Fibroblast of skin of scalp (primary cell): Measurements from ENCODE around the gene MORN2. TPM values are rescaled to one million over a fixed set of nuclear protein-coding genes. Genes with fewer than 3 reads are reported as not detected.
A peak's percentile ranks its signal among the peaks of the same experiment; 100 is the strongest.

Experiments
- DNase-seq: peaks from one replicate; pipeline ENCODE4 v3.0.0-alpha.2; 2013
- polyA plus RNA-seq, 2 experiments: library from polyadenylated mRNA; unstranded; fragments of 120-200 nt; gene quantifications; one replicate each; pipeline ENCODE4 v1.2.1, GENCODE V29; 2013; ENCODE audit not compliant: insufficient read length in 2 of 2

The MORN2 gene
- polyA plus RNA-seq (2013, experiment 1 of 2; ENCODE audit: insufficient read length): 32.8 TPM
- 32.4 TPM for polyA plus RNA-seq (2013, experiment 2 of 2; ENCODE audit: insufficient read length)

DNA sequence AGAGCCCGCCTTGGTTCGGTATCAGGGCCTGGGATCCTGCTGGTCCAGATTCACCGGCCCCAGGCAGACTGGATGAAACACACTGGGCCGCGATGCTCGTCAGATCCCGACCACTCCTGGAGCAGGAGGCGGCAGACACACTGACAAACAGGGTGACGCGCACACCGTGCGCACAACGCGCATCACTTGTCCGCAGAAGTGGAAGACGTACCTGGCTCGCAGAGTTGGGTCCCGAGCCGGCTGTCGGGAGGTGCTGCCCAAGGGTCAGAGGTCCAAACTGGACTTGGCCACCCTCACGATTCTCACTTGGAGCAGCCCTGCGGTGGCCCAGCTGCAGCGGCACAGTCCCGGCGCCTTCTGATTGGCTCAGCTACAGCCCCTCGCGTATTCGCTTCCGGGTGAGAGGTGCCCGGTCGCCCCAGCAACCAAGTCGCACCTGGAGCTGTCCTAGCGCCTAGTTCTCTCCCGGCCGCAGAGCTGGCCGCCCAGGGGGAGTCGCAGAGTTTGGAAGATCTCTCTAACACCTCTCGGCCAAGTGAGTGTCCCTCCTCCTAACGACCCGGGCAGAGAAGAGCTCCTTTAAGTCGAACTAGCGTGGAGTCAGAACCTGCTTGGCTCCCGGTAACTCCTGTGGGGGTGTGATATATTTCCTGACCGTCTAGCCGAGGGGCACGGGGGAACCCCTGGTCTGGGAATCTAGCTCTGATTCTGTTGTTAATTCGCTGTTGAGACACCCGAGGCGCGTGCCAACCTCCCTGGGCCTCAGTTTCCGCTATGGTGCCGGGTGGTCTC, at the start of gene MORN2, which contains the start of gene DHX57:
TSS of gene MORN2 (plus strand) at position 401 of the 792 bp plus-strand sequence.
TSS of gene DHX57 (minus strand) at position 359 of the 792 bp plus-strand sequence. CDS start 7,529 bp downstream, outside the sequence.
- peak; percentile 79 for DNase-seq

DNA sequence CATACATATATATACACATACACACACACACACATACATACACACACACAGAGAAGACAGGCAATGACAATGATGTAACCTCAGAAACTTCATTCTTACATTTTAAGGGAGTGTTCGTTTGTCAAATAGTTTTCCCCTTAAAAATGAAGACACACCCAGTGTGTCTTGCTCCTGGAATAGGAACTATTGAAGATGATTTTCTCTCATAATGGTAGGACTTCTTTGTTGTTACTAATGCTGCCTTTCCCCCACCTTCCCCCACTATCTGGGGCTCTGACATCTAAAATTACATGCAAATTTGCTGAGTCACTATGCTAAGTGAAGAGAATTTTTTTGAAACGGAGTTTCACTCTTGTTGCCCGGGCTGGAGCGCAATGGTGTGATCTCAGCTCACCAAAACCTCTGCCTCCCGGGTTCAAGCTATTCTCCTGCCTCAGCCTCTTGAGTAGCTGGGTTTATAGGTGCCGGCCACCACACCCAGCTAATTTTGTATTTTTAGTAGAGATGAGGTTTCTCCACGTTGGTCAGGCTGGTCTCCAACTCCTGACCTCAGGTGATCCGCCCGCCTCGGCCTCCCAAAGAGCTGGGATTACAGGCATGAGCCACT, 48.1 kb upstream of the MORN2 start:
- peak; percentile 81 for DNase-seq

DNA sequence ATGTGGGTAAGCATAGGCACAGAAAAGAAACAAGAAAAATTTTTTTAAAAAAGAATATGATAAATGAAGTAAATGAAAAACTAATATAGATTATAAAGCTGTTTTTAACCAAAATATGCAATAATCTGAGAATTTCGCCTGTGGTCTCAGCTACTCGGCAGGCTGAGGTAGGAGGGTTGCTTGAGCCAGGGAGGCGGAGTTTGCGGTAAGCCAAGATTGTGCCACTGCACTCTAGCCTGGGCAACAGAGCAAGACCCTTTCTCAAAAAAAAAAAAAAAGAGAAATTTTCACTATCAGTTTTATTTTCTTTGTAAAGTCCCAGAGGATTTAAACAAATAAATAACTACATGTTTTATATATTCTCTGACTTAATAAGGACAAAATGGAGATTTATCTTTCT, 47.3 kb upstream of the MORN2 start:
- no peak for DNase-seq

DNA sequence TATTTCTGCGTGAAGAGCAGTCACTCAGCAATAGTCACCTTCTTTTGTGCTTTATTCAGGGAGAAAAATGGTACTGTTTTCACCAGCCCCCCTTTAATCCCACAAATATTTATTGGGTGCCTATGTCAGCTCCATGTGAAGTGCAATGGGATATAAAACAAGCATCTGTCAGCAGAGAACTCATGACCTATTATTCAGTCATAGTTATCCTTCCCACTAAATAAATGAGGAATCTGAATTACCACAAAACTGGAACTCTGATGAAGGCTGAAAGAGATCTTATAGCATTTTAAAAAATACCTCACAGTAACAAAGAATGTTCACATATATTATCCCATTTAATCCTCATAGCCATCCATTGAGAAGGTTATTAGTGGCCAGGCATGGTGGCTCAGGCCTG, 45.8 kb upstream of the MORN2 start:
- no peak for DNase-seq

DNA sequence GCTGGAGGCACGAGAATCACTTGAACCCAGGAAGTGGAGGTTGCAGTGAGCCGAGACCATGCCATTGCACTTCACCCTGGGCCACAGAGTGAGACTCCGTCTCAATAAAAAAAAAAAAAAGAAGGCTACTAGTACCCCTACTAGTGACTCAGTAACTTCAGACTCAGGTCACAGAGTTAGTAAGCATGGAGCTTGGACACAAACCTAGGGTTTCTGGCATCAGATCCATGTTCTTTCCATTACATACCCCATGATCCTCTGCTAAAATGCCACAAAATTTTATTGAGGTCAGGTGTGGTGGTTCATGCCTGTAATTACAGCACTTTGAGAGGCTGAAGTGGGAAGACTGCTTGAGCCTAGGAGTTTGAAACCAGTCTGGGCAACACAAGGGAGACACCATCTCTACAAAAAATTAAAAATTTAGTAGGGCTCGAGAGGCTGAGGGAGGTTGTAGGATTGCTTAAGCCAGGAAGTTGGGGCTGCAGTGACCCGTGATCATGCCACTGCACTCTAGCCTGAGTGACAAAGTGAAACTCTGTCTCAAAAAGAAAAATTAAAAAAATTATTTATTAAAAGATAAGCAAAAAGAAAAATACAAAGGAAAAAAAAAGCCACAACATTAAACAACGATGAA, 45.1 kb upstream of the MORN2 start:
- DNase-seq: no peak

- DNase-seq: peak; percentile 30
Measured at GRCh38 chr2:38835015-38835601, 40.7 kb upstream of the MORN2 start.

DNA sequence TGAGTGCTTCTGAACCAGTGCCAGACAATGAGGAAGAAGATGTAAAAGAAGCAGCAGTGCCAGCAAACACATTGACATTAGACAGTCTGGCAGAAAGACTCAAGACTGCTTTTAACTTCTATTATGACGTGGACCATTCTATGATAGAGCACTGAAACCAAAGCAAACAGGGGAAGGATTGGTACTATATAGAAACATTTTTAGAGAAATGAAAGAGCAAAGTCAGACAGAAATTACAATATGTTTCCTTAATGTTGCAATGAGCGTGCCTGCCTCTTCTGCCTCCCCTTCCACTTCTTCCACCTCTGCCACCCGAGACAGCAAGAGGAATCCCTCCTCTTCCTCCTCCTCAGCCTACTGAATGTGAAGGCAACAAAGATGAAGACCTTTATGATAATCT, 39.8 kb upstream of the MORN2 start:
- no peak for DNase-seq

- DNase-seq: no peak
Measured at GRCh38 chr2:38836791-38837190, 39.0 kb upstream of the MORN2 start.

GRCh38 chr2:38850045-38850444, 25.7 kb upstream of the MORN2 start:
- no peak for DNase-seq

DNA sequence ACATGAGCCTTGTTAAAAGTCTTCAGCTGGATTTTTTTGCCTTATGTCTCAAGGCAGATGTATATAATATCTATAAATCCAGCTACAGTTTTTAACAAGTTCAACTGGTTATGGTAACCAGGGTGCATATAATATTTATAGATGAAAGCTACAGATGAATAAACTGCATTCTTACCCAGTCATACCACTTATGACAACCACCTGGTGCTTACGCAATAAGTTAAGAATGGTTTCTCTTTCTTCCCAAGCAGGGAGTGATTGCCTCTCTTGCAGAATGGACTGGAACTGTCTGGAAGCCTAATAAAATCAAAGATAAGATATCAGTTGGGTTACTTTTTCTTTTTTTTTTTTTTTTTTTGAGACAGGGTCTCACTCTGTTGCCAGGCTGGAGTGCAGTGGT, 19.6 kb upstream of the MORN2 start:
- no peak for DNase-seq

- no peak for DNase-seq
Measured at GRCh38 chr2:38862476-38862875, 13.3 kb upstream of the MORN2 start.

DNA sequence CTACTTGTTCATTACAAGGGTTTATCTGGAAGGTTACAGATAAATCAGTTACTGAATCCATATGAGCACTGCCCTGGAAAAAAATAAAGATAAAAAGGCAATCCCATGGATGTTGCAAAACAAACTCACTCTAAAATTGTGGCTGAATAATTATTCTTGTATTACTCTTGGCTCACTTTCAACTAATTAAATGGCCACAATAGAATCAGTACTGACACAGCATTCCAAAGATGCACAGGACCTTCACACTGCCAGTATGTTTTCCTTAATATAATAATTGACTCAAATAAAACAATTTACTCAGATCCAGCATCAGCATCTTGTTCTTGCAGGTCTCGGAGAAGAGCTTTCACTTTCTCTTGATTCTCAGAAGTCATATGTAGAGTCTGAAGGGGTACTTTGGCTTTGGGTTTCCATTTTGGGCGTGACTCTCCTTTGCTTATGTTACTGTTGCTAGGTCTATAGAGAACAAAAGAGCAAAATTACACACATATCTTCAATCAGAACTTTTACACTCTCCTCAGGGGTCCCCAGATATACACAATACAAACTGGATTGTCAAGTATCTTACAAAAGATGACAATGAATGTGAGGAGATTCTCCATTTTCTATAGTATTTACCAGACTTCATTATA, 12.6 kb upstream of the MORN2 start:
- no peak for DNase-seq

DNA sequence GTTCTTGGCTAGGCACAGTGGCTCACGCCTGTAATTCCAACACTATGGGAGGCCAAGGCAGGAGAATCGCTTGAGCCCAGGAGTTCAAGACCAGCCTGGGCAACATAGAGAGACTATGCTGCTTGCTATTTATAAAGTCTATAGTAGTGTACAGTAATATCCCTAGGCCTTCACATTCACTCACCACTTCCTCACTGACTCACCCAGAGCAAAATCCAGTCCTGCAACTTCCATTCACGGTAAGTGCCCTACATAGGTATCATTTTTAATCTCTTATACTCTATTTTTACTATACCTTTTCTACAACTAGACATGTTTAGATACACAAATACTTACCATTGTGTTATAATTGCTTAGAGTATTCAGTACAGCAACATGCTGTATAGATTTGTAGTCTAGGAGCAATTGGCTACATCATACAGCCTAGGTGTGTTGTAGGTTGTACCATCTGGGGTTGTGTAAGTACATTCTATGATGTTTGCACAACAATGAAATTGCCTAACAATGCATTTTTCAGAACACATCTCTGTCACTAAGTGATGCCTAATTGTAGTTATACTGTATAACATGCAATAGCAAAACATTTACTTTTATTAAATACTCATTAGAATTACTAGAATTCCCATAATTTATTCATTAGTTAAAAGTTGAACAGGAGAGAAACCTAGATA, 8.9 kb upstream of the MORN2 start:
- DNase-seq: no peak

- DNase-seq: no peak
Measured at GRCh38 chr2:38871432-38871831, 4.3 kb upstream of the MORN2 start.

DNA sequence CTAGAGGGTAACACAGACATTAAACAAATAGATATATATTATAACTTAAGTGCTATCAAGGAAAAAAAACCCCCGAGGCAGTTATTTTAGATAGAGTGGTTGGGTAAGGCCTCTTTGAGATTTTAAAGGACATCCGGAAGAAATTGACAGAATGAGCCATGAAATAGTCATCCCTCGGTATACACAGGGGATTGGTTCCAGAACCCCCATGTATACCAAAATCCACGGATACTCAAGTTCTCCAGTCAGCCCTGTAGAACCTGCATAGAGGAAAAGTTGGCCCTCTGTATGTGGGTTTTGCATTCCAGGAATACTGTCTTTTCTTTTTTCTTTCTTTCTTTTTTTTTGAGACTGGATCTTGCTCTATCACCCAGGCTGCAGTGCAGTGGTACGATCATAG, 2.0 kb upstream of the MORN2 start:
- DNase-seq: no peak

GRCh38 chr2:38875227-38875575, 575 bp upstream of the MORN2 start:
- DNase-seq: no peak

DNA sequence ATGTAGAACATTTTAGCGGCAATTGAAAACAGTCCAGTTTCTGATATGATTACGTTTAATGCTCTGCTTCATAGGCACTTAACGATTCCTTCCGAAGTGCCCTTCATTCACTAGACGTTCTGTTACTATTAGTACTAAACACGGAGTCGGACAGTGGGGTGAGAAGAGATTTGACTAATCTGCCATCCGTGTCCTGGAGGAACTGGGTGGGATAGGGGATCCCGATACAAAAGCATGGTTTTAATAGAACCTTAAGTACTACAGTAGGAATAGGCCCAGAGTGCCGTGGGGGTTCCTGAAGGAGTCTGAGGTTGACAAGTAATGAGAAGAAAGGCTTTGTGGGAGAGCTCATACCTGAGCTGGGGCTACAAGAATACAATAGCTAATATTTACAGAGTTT, 631 bp downstream of the MORN2 start:
- no peak for DNase-seq

DNA sequence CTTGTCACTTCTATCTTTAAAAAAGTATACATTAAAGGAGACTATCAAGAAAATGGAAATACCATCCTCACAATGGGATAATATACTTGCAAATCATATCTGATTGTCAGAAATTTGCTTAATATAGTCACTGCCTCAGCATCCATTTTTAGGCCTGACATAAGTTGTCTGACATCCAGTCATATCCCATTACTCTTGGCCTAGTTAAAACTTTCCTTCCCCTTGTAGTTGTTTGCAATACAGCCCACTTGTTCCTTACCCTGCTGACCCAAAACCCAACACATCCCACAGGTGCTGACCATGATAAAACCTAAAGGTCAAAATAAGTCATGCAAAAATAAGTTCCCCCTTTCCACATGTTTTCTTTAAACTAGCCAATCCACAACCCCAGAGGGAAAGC, 10.3 kb downstream of the MORN2 start:
- DNase-seq: no peak

DNA sequence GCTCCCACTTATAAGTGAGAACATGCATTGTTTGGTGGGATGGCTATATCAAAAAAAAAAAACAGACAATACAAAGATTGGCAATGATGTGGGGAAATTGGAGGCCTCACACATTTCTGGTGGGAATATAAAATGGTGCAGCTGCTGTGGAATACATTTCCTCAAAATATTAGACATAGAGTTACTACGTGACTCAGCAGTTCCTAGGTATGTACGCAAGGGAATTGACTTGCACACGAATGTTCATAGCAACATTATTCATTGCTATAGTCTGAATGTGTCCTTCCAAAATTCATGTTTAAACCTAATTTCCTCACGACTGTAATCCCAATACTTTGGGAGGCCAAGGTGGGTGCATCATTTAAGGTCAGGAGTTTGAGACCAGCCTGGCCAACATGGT, 11.6 kb downstream of the MORN2 start:
- no peak for DNase-seq

DNA sequence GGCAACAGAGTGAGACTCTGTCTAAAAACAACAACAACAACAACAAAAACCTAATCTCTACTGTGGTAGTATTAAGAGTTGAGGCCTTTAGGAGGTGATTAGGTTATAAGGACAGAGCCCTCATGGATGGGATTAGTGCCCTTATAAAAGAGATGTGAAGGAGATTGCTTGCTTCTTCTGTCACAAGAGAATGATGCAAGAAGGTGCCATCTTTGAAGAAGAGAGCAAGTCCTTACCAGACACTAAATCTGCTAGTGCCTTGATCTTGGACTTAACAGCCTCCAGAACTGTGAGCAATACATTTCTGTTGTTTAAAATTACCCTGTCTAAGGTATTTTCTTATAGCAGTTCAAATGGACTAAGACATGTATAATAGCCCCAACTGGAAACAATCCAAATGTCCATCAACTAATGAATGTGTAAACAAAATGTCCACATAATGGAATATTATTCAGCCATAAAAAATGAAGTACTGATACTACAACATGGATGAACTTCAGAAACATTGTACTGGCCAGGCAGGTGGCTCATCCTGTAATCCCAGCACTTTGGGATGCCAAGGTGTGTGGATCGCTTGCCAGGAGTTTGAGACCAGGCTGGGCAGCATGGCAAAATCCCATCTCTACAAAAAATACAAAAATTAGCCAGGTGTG, 12.3 kb downstream of the MORN2 start:
- DNase-seq: no peak

- no peak for DNase-seq
Measured at GRCh38 chr2:38889045-38889444, 13.3 kb downstream of the MORN2 start.

GRCh38 chr2:38889575-38889974, 13.8 kb downstream of the MORN2 start, which contains the start of gene ARHGEF33:
Gene ARHGEF33, plus strand, starts transcription at chr2:38889875. Its CDS starts 29,573 bp downstream, at chr2:38919448.
- no peak for DNase-seq
